SK-N-SH (cell line): Measurements from ENCODE around the gene MAP3K3. TPM values are rescaled to one million over a fixed set of nuclear protein-coding genes. Genes with fewer than 3 reads are reported as not detected.

Source experiments
- CTCF ChIA-PET: fragments of 300-600, 350-600 bp; formaldehyde crosslinking; extraction: SDS; loops from one replicate; lab custom pipeline; 2021; lab: Yijun Ruan, JAX
- POLR2A ChIA-PET: fragments of 350-600 bp; sonication (Branson Sonifier 250); formaldehyde crosslinking; extraction: SDS; loops from one replicate; lab custom pipeline; 2020; ENCODE audit warnings: antibody characterized with exemption, inconsistent platforms; lab: Yijun Ruan, JAX
- DNase-seq: peaks from one replicate; pipeline ENCODE4 v3.0.0; 2012
- H2AFZ ChIP-seq: fragments of 200-600 bp; sonication (generic); 2 replicates; pipeline ENCODE4 v1.8.1; 2016; ENCODE audit warnings: antibody characterized with exemption, mild to moderate bottlenecking, low read depth
- H3F3A ChIP-seq: fragments of 200-600 bp; sonication (generic); replicated peaks from 2 replicates; pipeline ENCODE3; 2016; ENCODE audit warnings: antibody characterized with exemption, mild to moderate bottlenecking; ENCODE audit not compliant: insufficient read depth
- H3K27ac ChIP-seq, 2 experiments: fragments of 200-500 bp in 1 of 2; fragments of 200-600 bp in 1 of 2; sonication (Bioruptor generic) in 1 of 2; sonication (generic), shearing (Covaris generic) in 1 of 2; 2 replicates each; pipeline versions ENCODE4 v1.5.1 to v1.6.1; 2014 to 2016; ENCODE audit warnings: low read depth in 2 of 2, inconsistent platforms in 1 of 2, low read length in 1 of 2, mild to moderate bottlenecking in 1 of 2, mixed read lengths in 1 of 2
- H3K27me3 ChIP-seq: fragments of 200-600 bp; sonication (generic), shearing (Covaris generic); 2 replicates; pipeline ENCODE4 v1.6.1; 2016; ENCODE audit warnings: mixed run types; ENCODE audit not compliant: insufficient read depth
- H3K36me3 ChIP-seq, 2 experiments: fragments of 200-500 bp in 1 of 2; fragments of 200-600 bp in 1 of 2; sonication (Bioruptor generic) in 1 of 2; sonication (generic) in 1 of 2; replicated peaks in 1 of 2; 2 replicates each; pipeline versions ENCODE3 to v1.5.1; 2014 to 2016; ENCODE audit warnings: low read length in 1 of 2, mild to moderate bottlenecking in 1 of 2; ENCODE audit not compliant: insufficient read depth in 2 of 2, control insufficient read depth in 1 of 2
- H3K4me1 ChIP-seq, 2 experiments: fragments of 200-500 bp in 1 of 2; fragments of 200-600 bp in 1 of 2; sonication (Bioruptor generic) in 1 of 2; sonication (generic), shearing (Covaris generic) in 1 of 2; 2 replicates each; pipeline versions ENCODE4 v1.5.1 to v1.6.1; 2014 to 2016; ENCODE audit warnings: low read depth in 1 of 2, low read length in 1 of 2, mixed run types in 1 of 2; ENCODE audit not compliant: insufficient read depth in 2 of 2, control insufficient read depth in 1 of 2
- H3K4me2 ChIP-seq: fragments of 200-600 bp; sonication (generic), shearing (Covaris generic); 2 replicates; pipeline ENCODE4 v1.6.1; 2017; ENCODE audit warnings: mixed run types
- H3K4me3 ChIP-seq, 2 experiments: fragments of 200-500 bp in 1 of 2; fragments of 200-600 bp in 1 of 2; sonication (Bioruptor generic) in 1 of 2; sonication (generic), shearing (Covaris generic) in 1 of 2; 2 replicates each; pipeline versions ENCODE4 v1.5.1 to v1.8.1; 2014 to 2016; ENCODE audit warnings: low read depth in 2 of 2, inconsistent platforms in 1 of 2, low read length in 1 of 2, mild to moderate bottlenecking in 1 of 2, mixed read lengths in 1 of 2, moderate library complexity in 1 of 2
- H3K79me2 ChIP-seq: fragments of 200-600 bp; sonication (generic); 2 replicates; pipeline ENCODE4 v1.8.1; 2017; ENCODE audit warnings: mild to moderate bottlenecking; ENCODE audit not compliant: insufficient read depth
- H3K9ac ChIP-seq: fragments of 200-600 bp; sonication (generic); 2 replicates; pipeline ENCODE4 v1.6.1; 2017; ENCODE audit warnings: mixed run types
- H3K9me2 ChIP-seq: fragments of 200-600 bp; sonication (generic); 2 replicates; pipeline ENCODE4 v1.6.1; 2017; ENCODE audit warnings: mixed run types
- H3K9me3 ChIP-seq: fragments of 200-600 bp; sonication (generic); 2 replicates; pipeline ENCODE4 v1.6.1; 2017; ENCODE audit warnings: mixed run types, mild to moderate bottlenecking, moderate library complexity
- H4K20me1 ChIP-seq: fragments of 200-600 bp; sonication (generic); 2 replicates; pipeline ENCODE4 v1.6.1; 2017; ENCODE audit warnings: mild to moderate bottlenecking, mixed run types; ENCODE audit not compliant: insufficient read depth
- CTCF ChIP-seq: fragments of 200-600 bp; sonication (generic); IDR thresholded peaks from 2 replicates; pipeline ENCODE4 v1.6.1; 2017; ENCODE audit warnings: antibody characterized with exemption, mild to moderate bottlenecking, moderate library complexity
- EP300 ChIP-seq, 2 experiments: IDR thresholded peaks; 2 replicates each; pipeline versions ENCODE4 v1.4.0 to v1.6.1; 2012; ENCODE audit warnings: borderline replicate concordance in 1 of 2, low read depth in 1 of 2, low read length in 1 of 2
- FOXM1 ChIP-seq: IDR thresholded peaks from 2 replicates; pipeline ENCODE4 v1.4.0; 2012; ENCODE audit warnings: low read depth, mild to moderate bottlenecking
- GATA2 ChIP-seq: sonication (generic); formaldehyde crosslinking; IDR thresholded peaks from 2 replicates; pipeline ENCODE4 v1.5.0; 2020; ENCODE audit warnings: mild to moderate bottlenecking, missing genetic modification reagents
- IRF3 ChIP-seq: fragments of 150-350 bp; IDR thresholded peaks from 2 replicates; pipeline ENCODE4 v1.6.1; 2016; ENCODE audit warnings: mild to moderate bottlenecking, low read depth, low read length
- MAX ChIP-seq: IDR thresholded peaks from 2 replicates; pipeline ENCODE4 v1.4.0; 2012; ENCODE audit warnings: low read depth
- MXI1 ChIP-seq: IDR thresholded peaks from 2 replicates; pipeline ENCODE4 v1.6.1; 2012; ENCODE audit warnings: mild to moderate bottlenecking, low read depth, low read length, improper control_type of control experiment
- PBX3 ChIP-seq: IDR thresholded peaks from 2 replicates; pipeline ENCODE4; 2012
- POLR2AphosphoS5 ChIP-seq: IDR thresholded peaks from 2 replicates; pipeline ENCODE4 v1.6.1; 2012; ENCODE audit warnings: low read depth, low read length
- RAD21 ChIP-seq: IDR thresholded peaks from 2 replicates; pipeline ENCODE4 v1.6.1; 2012; ENCODE audit warnings: mild to moderate bottlenecking, low read length
- RFX5 ChIP-seq: IDR thresholded peaks from 2 replicates; pipeline ENCODE4 v1.6.1; 2012; ENCODE audit warnings: mild to moderate bottlenecking, improper control_type of control experiment, low read length
- RXRA ChIP-seq: IDR thresholded peaks from 2 replicates; pipeline ENCODE4 v1.4.0; 2012; ENCODE audit warnings: low read depth, mild to moderate bottlenecking, borderline replicate concordance
- SIN3A ChIP-seq: IDR thresholded peaks from 2 replicates; pipeline ENCODE4 v1.6.1; 2012; ENCODE audit warnings: low read depth, mild to moderate bottlenecking, low read length, moderate library complexity, borderline replicate concordance
- SMC3 ChIP-seq: IDR thresholded peaks from 2 replicates; pipeline ENCODE4 v1.6.1; 2012; ENCODE audit warnings: low read depth, low read length, improper control_type of control experiment
- TCF12 ChIP-seq: IDR thresholded peaks from 2 replicates; pipeline ENCODE4 v1.4.0; 2012
- YY1 ChIP-seq: IDR thresholded peaks from 2 replicates; pipeline ENCODE4 v1.4.0; 2012; ENCODE audit warnings: low read depth, mild to moderate bottlenecking
- WGBS: methylation state at CpG from one replicate; pipeline ENCODE4 v1.1.6; 2017; ENCODE audit warnings: low lambda C conversion rate; 5-methylcytosine and 5-hydroxymethylcytosine counted together
- polyA plus RNA-seq, 3 experiments: library from polyadenylated mRNA; depleted of rRNA; stranded (reverse); fragments of >200 nt; gene quantifications; 2 replicates each; pipeline ENCODE4 v1.2.3, GENCODE V29; 2012

MAP3K3 gene
- polyA plus RNA-seq, 1 of the 3 experiments (the other 2 are of a cell fraction): 25.3 TPM

GRCh38 chr17:63579633-63580032 lies 42.6 kb upstream of the MAP3K3 start:
- no peak overlapping the region for H2AFZ ChIP-seq
- CTCF ChIA-PET: interaction anchor here (1.2 to 7.3 kb wide), 6 partner anchors 11 to 155 kb away, joined by 4 to 41 read pairs (median 4); no protein-coding TSS in a partner anchor
- H3F3A ChIP-seq: no peaks in the 10 kb centered on the region
- no peak overlapping the region for H3K4me3 ChIP-seq
- peaks cover 49% of the 10 kb centered on the region for H4K20me1 ChIP-seq
- no peaks in the 10 kb centered on the region; a peak in 1 of 4 replicates for H3K4me1 ChIP-seq
- no peak for DNase-seq
- WGBS: 94% methylated on average over 11 of the region's 11 CpGs
- no peaks in the 10 kb centered on the region for H3K9me2 ChIP-seq
- no peak overlapping the region for H3K27ac ChIP-seq
- TF ChIP-seq IRF3: no peak
- TF ChIP-seq RFX5: no peak
- no peak for TF ChIP-seq TCF12
- TF ChIP-seq SIN3A: no peak
- no peak for TF ChIP-seq EP300 (IDR thresholded peaks at IDR 0.05; ENCODE audit: borderline replicate concordance in 1 of 2, low read depth in 1 of 2, low read length in 1 of 2)
- TF ChIP-seq SMC3: no peak
- no peak for TF ChIP-seq FOXM1
- TF ChIP-seq MXI1: no peak
- no peak for TF ChIP-seq MAX
- TF ChIP-seq RAD21: no peak
- TF ChIP-seq YY1: no peak
- no peak for TF ChIP-seq GATA2 (CRISPR knock-in tag)
- TF ChIP-seq PBX3: no peak
- TF ChIP-seq RXRA: no peak
- no peak for TF ChIP-seq POLR2AphosphoS5
- no peak for TF ChIP-seq CTCF
- H3K4me2 ChIP-seq: no peak overlapping the region
- no peaks in the 10 kb centered on the region for H3K9me3 ChIP-seq
- H3K36me3 ChIP-seq: peaks cover 44 to 48% of the 10 kb centered on the region in 2 experiments
- no peak overlapping the region for H3K9ac ChIP-seq
- no peaks in the 10 kb centered on the region for H3K27me3 ChIP-seq
- peaks cover 78% of the 10 kb centered on the region for H3K79me2 ChIP-seq
- POLR2A ChIA-PET: no interaction called here
